PFSK-1 (cell line): Measurements from ENCODE around the gene METTL17.

ENCODE experiments used
- FOXP2 ChIP-seq: optimal IDR thresholded peaks from 2 replicates; pipeline ENCODE3; 2011; ENCODE audit warnings: borderline replicate concordance, control low read depth, inconsistent platforms; ENCODE audit not compliant: insufficient read depth; ENCODE audit errors: extremely low read length, extremely low read depth
- POLR2AphosphoS5 ChIP-seq: IDR thresholded peaks from 2 replicates; pipeline ENCODE4 v1.6.1; 2012; ENCODE audit warnings: low read depth, mild to moderate bottlenecking, control low read depth, low read length, moderate library complexity
- REST ChIP-seq, 2 experiments: IDR thresholded peaks; 2 replicates each; pipeline versions ENCODE4 v1.6.1 to v1.8.0; 2011 to 2012; ENCODE audit warnings: low read depth in 2 of 2, low read length in 2 of 2, control low read depth in 1 of 2, inconsistent platforms in 1 of 2, mild to moderate bottlenecking in 1 of 2, moderate library complexity in 1 of 2; ENCODE audit not compliant: insufficient read depth in 1 of 2
- TAF1 ChIP-seq: IDR thresholded peaks from 2 replicates; pipeline ENCODE4 v1.6.1; 2012; ENCODE audit warnings: low read length, control low read depth, borderline replicate concordance; ENCODE audit not compliant: insufficient read depth

- TF ChIP-seq TAF1 (no peak), POLR2AphosphoS5 (no peak), REST (IDR thresholded peaks at IDR 0.05; ENCODE audit: insufficient read depth in 1 of 2, low read depth in 2 of 2, low read length in 2 of 2) (no peak), FOXP2 (no peak)
Measured at GRCh38 chr14:21034707-21035106, 44.9 kb downstream of the METTL17 start, which contains the start of gene RNASE13.
